HCT116 (cell line): ENCODE measurements around the gene CACNA1G. TPM values are rescaled to one million over a fixed set of nuclear protein-coding genes. Genes with fewer than 3 reads are reported as not detected.

Experiments
- ATAC-seq: fragments of 200-7000 bp; cut with Tn5 transposase; 2 replicates; pipeline ENCODE4 v1.9.1; 2020; ENCODE audit warnings: mild to moderate bottlenecking, moderate library complexity
- BruUV-seq: library from RNA; stranded (reverse); fragments of 400-500 nt; replicated peaks from 2 replicates; lab custom pipeline; 2021; lab: Mats Ljungman, UMichigan
- CTCF ChIA-PET: fragments of 300-600 bp; sonication (Branson Sonifier 250); formaldehyde crosslinking; loops from one replicate; lab custom pipeline; 2021; ENCODE audit warnings: antibody characterized with exemption; lab: Charles Lee
- POLR2A ChIA-PET: fragments of 300-600, 350-600 bp; sonication (Branson Sonifier 250); formaldehyde crosslinking; loops from one replicate; lab custom pipeline; 2021; ENCODE audit warnings: antibody characterized with exemption; lab: Charles Lee
- RAD21 ChIA-PET, 2 experiments: fragments of 300-600 bp; sonication (Branson Sonifier 250); formaldehyde crosslinking; loops; one replicate each; lab custom pipeline; 2023; ENCODE audit warnings: low total read pairs in 2 of 2; ENCODE audit not compliant: uncharacterized antibody in 2 of 2, unreplicated experiment in 2 of 2, low non-redundant PET in 1 of 2; lab: Charles Lee
- DNase-seq: peaks from one replicate; pipeline ENCODE4 v3.0.0-alpha.2; 2010; ENCODE audit warnings: low read depth, low spot score
- H2AFZ ChIP-seq: fragments of 200-600 bp; shearing (Covaris generic), sonication (generic); 2 replicates; pipeline ENCODE4 v1.6.1; 2017; ENCODE audit warnings: low read depth, mixed run types, mixed read lengths, antibody characterized with exemption, low read length; ENCODE audit not compliant: poor library complexity, severe bottlenecking
- H3K27ac ChIP-seq: 2 replicates; pipeline ENCODE4 v1.5.1; 2012; ENCODE audit warnings: low read depth, low read length
- H3K27me3 ChIP-seq: fragments of 200-600 bp; sonication (generic); 2 replicates; pipeline ENCODE4 v1.6.1; 2016; ENCODE audit warnings: mixed run types, low read length, mixed read lengths; ENCODE audit not compliant: insufficient read depth
- H3K36me3 ChIP-seq, 2 experiments: fragments of 200-500 bp in 1 of 2; fragments of 200-600 bp in 1 of 2; sonication (Bioruptor generic) in 1 of 2; sonication (generic) in 1 of 2; 2 replicates each; pipeline versions ENCODE4 v1.5.1 to v1.6.1; 2014 to 2016; ENCODE audit warnings: low read length in 2 of 2, inconsistent platforms in 1 of 2, mixed read lengths in 1 of 2, mixed run types in 1 of 2; ENCODE audit not compliant: insufficient read depth in 2 of 2, control insufficient read depth in 1 of 2
- H3K4me1 ChIP-seq, 2 experiments: fragments of 200-600 bp in 1 of 2; sonication (generic) in 1 of 2; 2 replicates each; pipeline versions ENCODE4 v1.5.1 to v1.6.1; 2012 to 2017; ENCODE audit warnings: low read length in 2 of 2, inconsistent platforms in 1 of 2, mild to moderate bottlenecking in 1 of 2, mixed read lengths in 1 of 2, mixed run types in 1 of 2, moderate library complexity in 1 of 2; ENCODE audit not compliant: insufficient read depth in 2 of 2, control insufficient read depth in 1 of 2
- H3K4me2 ChIP-seq: fragments of 200-600 bp; sonication (generic); 2 replicates; pipeline ENCODE4 v1.6.1; 2017; ENCODE audit warnings: mixed run types, low read length, mixed read lengths
- H3K4me3 ChIP-seq, 2 experiments: fragments of 200-600 bp in 1 of 2; sonication (generic) in 1 of 2; replicated peaks in 1 of 2; 2 replicates each; pipeline ENCODE4 v1.5.1; 2011 to 2016; ENCODE audit warnings: low read length in 2 of 2, control low read depth in 1 of 2, low read depth in 1 of 2, mild to moderate bottlenecking in 1 of 2, mixed read lengths in 1 of 2, mixed run types in 1 of 2
- H3K79me2 ChIP-seq: fragments of 200-600 bp; sonication (generic); 2 replicates; pipeline ENCODE4 v1.6.1; 2017; ENCODE audit warnings: mild to moderate bottlenecking, mixed run types, low read length, moderate library complexity, mixed read lengths; ENCODE audit not compliant: insufficient read depth
- H3K9ac ChIP-seq: fragments of 200-600 bp; sonication (generic); 2 replicates; pipeline ENCODE4 v1.6.1; 2016; ENCODE audit warnings: low read length, mixed read lengths
- H3K9me2 ChIP-seq: fragments of 200-600 bp; sonication (generic), shearing (Covaris generic); 2 replicates; pipeline ENCODE4 v1.6.1; 2017; ENCODE audit warnings: mixed run types, mild to moderate bottlenecking, moderate library complexity; ENCODE audit not compliant: insufficient read depth
- H3K9me3 ChIP-seq, 2 experiments: fragments of 200-500 bp in 1 of 2; fragments of 200-600 bp in 1 of 2; sonication (Bioruptor generic) in 1 of 2; sonication (generic) in 1 of 2; 2 replicates each; pipeline ENCODE4 v1.6.1; 2014 to 2017; ENCODE audit warnings: low read length in 2 of 2, mixed read lengths in 2 of 2, inconsistent platforms in 1 of 2, low read depth in 1 of 2, mild to moderate bottlenecking in 1 of 2, mixed run types in 1 of 2, moderate library complexity in 1 of 2; ENCODE audit not compliant: control insufficient read depth in 1 of 2, insufficient read depth in 1 of 2
- H4K20me1 ChIP-seq: fragments of 200-600 bp; sonication (generic), shearing (Covaris generic); 2 replicates; pipeline ENCODE4 v1.6.1; 2017; ENCODE audit warnings: mixed run types, mild to moderate bottlenecking, moderate library complexity; ENCODE audit not compliant: insufficient read depth
- CBX3 ChIP-seq: IDR thresholded peaks from 2 replicates; pipeline ENCODE4 v1.6.1; 2012; ENCODE audit warnings: low read depth
- CEBPB ChIP-seq: IDR thresholded peaks from 2 replicates; pipeline ENCODE4 v1.6.1; 2012; ENCODE audit warnings: low read depth
- CTCF ChIP-seq, 3 experiments: fragments of 200-600 bp in 1 of 3; sonication (generic) in 1 of 3; IDR thresholded peaks in 2 of 3; conservative IDR thresholded peaks in 1 of 3; 2 replicates each; pipeline ENCODE4 v1.5.1; 2012 to 2017; ENCODE audit warnings: low read depth in 2 of 3, low read length in 2 of 3, antibody characterized with exemption in 1 of 3, borderline replicate concordance in 1 of 3, control low read depth in 1 of 3, mild to moderate bottlenecking in 1 of 3, mixed read lengths in 1 of 3, mixed run types in 1 of 3, moderate library complexity in 1 of 3; ENCODE audit not compliant: insufficient read depth in 1 of 3
- EGR1 ChIP-seq: IDR thresholded peaks from 2 replicates; pipeline ENCODE4 v1.6.1; 2012; ENCODE audit warnings: low read depth
- EZH2 ChIP-seq: fragments of 200-600 bp; sonication (generic); IDR thresholded peaks from 2 replicates; pipeline ENCODE4 v1.6.1; 2017; ENCODE audit warnings: antibody characterized with exemption, mixed run types
- EZH2phosphoT487 ChIP-seq: fragments of 200-600 bp; IDR thresholded peaks from 2 replicates; pipeline ENCODE4 v1.6.1; 2018; ENCODE audit warnings: antibody characterized with exemption, borderline replicate concordance
- FOSL1 ChIP-seq: IDR thresholded peaks from 2 replicates; pipeline ENCODE4 v1.6.1; 2012; ENCODE audit warnings: low read depth
- JUND ChIP-seq: IDR thresholded peaks from 2 replicates; pipeline ENCODE4 v1.6.1; 2012
- POLR2A ChIP-seq: IDR thresholded peaks from 2 replicates; pipeline ENCODE4 v1.7.0; 2011; ENCODE audit warnings: borderline replicate concordance; ENCODE audit not compliant: insufficient read depth, insufficient read length; ENCODE audit errors: extremely low read depth
- RAD21 ChIP-seq: IDR thresholded peaks from 2 replicates; pipeline ENCODE4 v1.6.1; 2012; ENCODE audit warnings: low read depth, mild to moderate bottlenecking
- SIN3A ChIP-seq: IDR thresholded peaks from 2 replicates; pipeline ENCODE4 v1.6.1; 2012; ENCODE audit warnings: low read depth
- SP1 ChIP-seq: IDR thresholded peaks from 2 replicates; pipeline ENCODE4 v1.6.1; 2012; ENCODE audit warnings: low read depth
- SRF ChIP-seq: IDR thresholded peaks from 2 replicates; pipeline ENCODE4 v1.6.1; 2012; ENCODE audit warnings: low read depth
- TCF7L2 ChIP-seq: IDR thresholded peaks from 2 replicates; pipeline ENCODE4 v1.7.0; 2011; ENCODE audit warnings: borderline replicate concordance, inconsistent platforms; ENCODE audit not compliant: insufficient read depth, insufficient read length; ENCODE audit errors: extremely low read depth
- YY1 ChIP-seq: IDR thresholded peaks from 2 replicates; pipeline ENCODE4 v1.6.1; 2011; ENCODE audit warnings: low read length, low read depth, moderate library complexity, mild to moderate bottlenecking; ENCODE audit not compliant: insufficient replicate concordance; ENCODE audit errors: extremely low read depth
- ZFX ChIP-seq: fragments of 450-650 bp; IDR thresholded peaks from 2 replicates; pipeline ENCODE4 v1.6.1; 2017
- ZNF274 ChIP-seq: fragments of 200-500 bp; sonication (Bioruptor generic); IDR thresholded peaks from 2 replicates; pipeline ENCODE4 v1.6.1; 2014; ENCODE audit warnings: mild to moderate bottlenecking, low read depth, low read length, inconsistent platforms
- intact Hi-C: fragments of 100-400 bp; cut with micrococcal nuclease; formaldehyde crosslinking; loops from 2 replicates; pipeline ENCODE4 v1.10.0; 2022
- total RNA-seq: library from RNA; stranded (reverse); gene quantifications from one replicate; pipeline ENCODE4 v1.2.1, GENCODE V29; 2021; ENCODE audit not compliant: unreplicated experiment
- TF ChIP-seq, protein P1 (sequence below): IDR thresholded peaks from 2 replicates; pipeline ENCODE4 v1.6.1; 2012
- TF ChIP-seq, protein P2 (sequence below): IDR thresholded peaks from 2 replicates; pipeline ENCODE4 v1.6.1; 2011; ENCODE audit warnings: mild to moderate bottlenecking, low read length, moderate library complexity; ENCODE audit not compliant: insufficient replicate concordance; ENCODE audit errors: extremely low read depth
- TF ChIP-seq, protein P3 (sequence below): IDR thresholded peaks from 2 replicates; pipeline ENCODE4 v1.6.1; 2012; ENCODE audit warnings: low read depth

CACNA1G gene
- total RNA-seq, 1 experiment from 2014 or later: 3.4 TPM

DNA sequence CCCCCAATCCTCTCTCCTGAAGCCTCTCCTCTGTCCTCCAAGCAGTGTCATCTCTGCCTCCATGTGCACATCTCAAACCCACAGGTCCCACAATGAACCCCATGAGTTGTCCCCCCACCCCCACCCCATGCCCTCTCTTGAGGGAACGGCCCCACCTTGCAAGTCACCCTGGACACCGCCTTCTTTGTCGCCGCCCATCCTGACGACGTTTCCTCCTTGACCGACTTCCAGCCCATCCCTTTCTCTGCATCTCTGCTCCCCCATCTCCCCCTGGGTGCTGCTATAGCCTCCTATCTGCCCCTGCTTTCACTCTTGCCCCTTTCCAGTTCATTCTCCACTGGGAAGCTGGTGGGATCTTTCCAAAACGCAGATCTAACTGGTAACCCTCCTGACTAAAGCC is 15.2 kb upstream of the CACNA1G start (continued):
- no peak for TF ChIP-seq POLR2A
- no peak for TF ChIP-seq FOSL1
- TF ChIP-seq SIN3A: no peak
- TF ChIP-seq, protein P1, sequence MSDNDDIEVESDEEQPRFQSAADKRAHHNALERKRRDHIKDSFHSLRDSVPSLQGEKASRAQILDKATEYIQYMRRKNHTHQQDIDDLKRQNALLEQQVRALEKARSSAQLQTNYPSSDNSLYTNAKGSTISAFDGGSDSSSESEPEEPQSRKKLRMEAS: no peak
- no peak for TF ChIP-seq JUND
- no peak for TF ChIP-seq TCF7L2
- no peak for TF ChIP-seq CBX3
- no peak for TF ChIP-seq CEBPB

GRCh38 chr17:50546701-50547034 is 13.8 kb upstream of the CACNA1G start:
- peak overlapping the region; percentile 65 to 85 for H3K4me3 ChIP-seq
- BruUV-seq: no TSS peak
- DNase-seq (no peak), ATAC-seq (no peak)
- H3K27ac ChIP-seq: no peak overlapping the region
- no peaks in the 10 kb centered on the region for H3K27me3 ChIP-seq
- H4K20me1 ChIP-seq: no peaks in the 10 kb centered on the region
- intact Hi-C loops: loop anchor here (1.0 to 10.0 kb wide), 7 partner anchors 64 to 608 kb away; partner anchors contain the start of gene NME1
- POLR2A ChIA-PET: no interaction called here
- CTCF ChIA-PET: interaction anchor here (0.6 to 2.1 kb wide), 5 partner anchors 13 to 151 kb away, joined by 3 to 19 read pairs (median 4); partner anchors contain the start of gene CACNA1G
- peak overlapping the region; percentile 86 for H3K9ac ChIP-seq
- H3K36me3 ChIP-seq: no peaks in the 10 kb centered on the region
- no peaks in the 10 kb centered on the region; the same call in 1 of the 2 replicates for H3K79me2 ChIP-seq
- no peaks in the 10 kb centered on the region for H3K9me3 ChIP-seq
- H3K4me1 ChIP-seq: peaks cover 27 to 63% of the 10 kb centered on the region in 2 experiments
- H2AFZ ChIP-seq: peak overlapping the region; percentile 4
- peak overlapping the region; percentile 99 for H3K4me2 ChIP-seq
- RAD21 ChIA-PET: interaction anchor here (1.4 to 2.1 kb wide), 3 partner anchors 79 to 83 kb away, joined by 5 to 12 read pairs (median 10); no protein-coding TSS in a partner anchor
- H3K9me2 ChIP-seq: no peaks in the 10 kb centered on the region
- TF ChIP-seq EZH2phosphoT487: no peak
- no peak for TF ChIP-seq ZFX
- no peak for TF ChIP-seq SP1
- no peak for TF ChIP-seq CTCF (IDR thresholded peaks at IDR 0.05 in 2 of 3, conservative IDR thresholded peaks at IDR 0.05 in 1 of 3; ENCODE audit: borderline replicate concordance in 1 of 3, insufficient read depth in 1 of 3, low read depth in 2 of 3, low read length in 2 of 3)
- no peak for TF ChIP-seq SRF
- no peak for TF ChIP-seq CEBPB
- TF ChIP-seq EGR1: no peak
- TF ChIP-seq, protein P2, sequence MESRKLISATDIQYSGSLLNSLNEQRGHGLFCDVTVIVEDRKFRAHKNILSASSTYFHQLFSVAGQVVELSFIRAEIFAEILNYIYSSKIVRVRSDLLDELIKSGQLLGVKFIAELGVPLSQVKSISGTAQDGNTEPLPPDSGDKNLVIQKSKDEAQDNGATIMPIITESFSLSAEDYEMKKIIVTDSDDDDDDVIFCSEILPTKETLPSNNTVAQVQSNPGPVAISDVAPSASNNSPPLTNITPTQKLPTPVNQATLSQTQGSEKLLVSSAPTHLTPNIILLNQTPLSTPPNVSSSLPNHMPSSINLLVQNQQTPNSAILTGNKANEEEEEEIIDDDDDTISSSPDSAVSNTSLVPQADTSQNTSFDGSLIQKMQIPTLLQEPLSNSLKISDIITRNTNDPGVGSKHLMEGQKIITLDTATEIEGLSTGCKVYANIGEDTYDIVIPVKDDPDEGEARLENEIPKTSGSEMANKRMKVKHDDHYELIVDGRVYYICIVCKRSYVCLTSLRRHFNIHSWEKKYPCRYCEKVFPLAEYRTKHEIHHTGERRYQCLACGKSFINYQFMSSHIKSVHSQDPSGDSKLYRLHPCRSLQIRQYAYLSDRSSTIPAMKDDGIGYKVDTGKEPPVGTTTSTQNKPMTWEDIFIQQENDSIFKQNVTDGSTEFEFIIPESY: no peak
- no peak for TF ChIP-seq YY1
- no peak for TF ChIP-seq SIN3A
- no peak for TF ChIP-seq EZH2
- no peak for TF ChIP-seq FOSL1
- TF ChIP-seq ZNF274: no peak
- TF ChIP-seq, protein P3, sequence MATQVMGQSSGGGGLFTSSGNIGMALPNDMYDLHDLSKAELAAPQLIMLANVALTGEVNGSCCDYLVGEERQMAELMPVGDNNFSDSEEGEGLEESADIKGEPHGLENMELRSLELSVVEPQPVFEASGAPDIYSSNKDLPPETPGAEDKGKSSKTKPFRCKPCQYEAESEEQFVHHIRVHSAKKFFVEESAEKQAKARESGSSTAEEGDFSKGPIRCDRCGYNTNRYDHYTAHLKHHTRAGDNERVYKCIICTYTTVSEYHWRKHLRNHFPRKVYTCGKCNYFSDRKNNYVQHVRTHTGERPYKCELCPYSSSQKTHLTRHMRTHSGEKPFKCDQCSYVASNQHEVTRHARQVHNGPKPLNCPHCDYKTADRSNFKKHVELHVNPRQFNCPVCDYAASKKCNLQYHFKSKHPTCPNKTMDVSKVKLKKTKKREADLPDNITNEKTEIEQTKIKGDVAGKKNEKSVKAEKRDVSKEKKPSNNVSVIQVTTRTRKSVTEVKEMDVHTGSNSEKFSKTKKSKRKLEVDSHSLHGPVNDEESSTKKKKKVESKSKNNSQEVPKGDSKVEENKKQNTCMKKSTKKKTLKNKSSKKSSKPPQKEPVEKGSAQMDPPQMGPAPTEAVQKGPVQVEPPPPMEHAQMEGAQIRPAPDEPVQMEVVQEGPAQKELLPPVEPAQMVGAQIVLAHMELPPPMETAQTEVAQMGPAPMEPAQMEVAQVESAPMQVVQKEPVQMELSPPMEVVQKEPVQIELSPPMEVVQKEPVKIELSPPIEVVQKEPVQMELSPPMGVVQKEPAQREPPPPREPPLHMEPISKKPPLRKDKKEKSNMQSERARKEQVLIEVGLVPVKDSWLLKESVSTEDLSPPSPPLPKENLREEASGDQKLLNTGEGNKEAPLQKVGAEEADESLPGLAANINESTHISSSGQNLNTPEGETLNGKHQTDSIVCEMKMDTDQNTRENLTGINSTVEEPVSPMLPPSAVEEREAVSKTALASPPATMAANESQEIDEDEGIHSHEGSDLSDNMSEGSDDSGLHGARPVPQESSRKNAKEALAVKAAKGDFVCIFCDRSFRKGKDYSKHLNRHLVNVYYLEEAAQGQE: no peak
- TF ChIP-seq RAD21: no peak
- no peak for TF ChIP-seq JUND
